ENCODE measurements around the gene MCM3AP.
"Not testable (repeated sequence)": the region's sequence is repeated elsewhere in the genome, so short reads cannot be mapped to it uniquely, and the experiment has no call there.

Gene MCM3AP

DNA sequence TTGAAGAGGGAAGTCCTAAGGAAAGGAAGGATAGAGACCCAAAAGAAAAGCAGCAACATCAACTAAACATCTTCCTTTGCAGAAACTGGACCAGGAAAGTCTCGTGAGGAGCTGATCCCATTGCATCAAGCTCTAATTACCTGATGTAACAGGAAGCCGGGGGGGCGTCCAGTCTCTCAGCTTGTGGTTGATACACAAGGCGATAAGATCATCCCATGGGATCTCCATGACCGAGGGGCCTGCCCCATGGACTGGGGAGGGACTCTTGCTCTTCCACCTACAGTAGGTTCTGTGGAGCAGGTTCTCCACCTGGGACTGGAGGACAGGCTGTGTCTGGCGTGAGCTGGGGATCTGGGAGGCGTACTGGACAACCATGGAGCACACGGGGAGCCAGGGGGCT lies 42.1 kb downstream of the MCM3AP start:
- TF ChIP-seq Cebpa-rat (IDR thresholded peaks at IDR 0.05) = no peak
- Histone ChIP-seq H3K9ac (peak overlapping the region in 3 of 11 experiments; percentile 3 to 34 (median 7); a peak in 3 of 22 replicates), H3K4me2 (peak overlapping the region in 7 of 11 experiments; percentile 13 to 47 (median 21); a peak in 6 of 22 replicates), H3K27me3 (no peaks in the 10 kb centered on the region), H3K4me3 (no peak overlapping the region), H3K27ac (peak overlapping the region in 1 of 11 experiments; percentile 10; a peak in 1 of 22 replicates), H3K36me3 (peaks cover 96 to 100% (median 99%) of the 10 kb centered on the region in 11 experiments), H3K4me1 (peaks cover 0 to 16% (median 9%) of the 10 kb centered on the region in 10 experiments; a peak in 14 of 20 replicates), H3K9me3 (replicated peaks in 1 of 11) (no peaks in the 10 kb centered on the region), H4K20me1 (peaks cover 10 to 68% (median 25%) of the 10 kb centered on the region in 11 experiments; a peak in 18 of 22 replicates)

GRCh38 chr21:46241577-46241976 lies 43.8 kb downstream of the MCM3AP start:
- H3K27me3 ChIP-seq; H3K4me3 ChIP-seq; H3K9me3 ChIP-seq (replicated peaks in 1 of 11); H3K4me2 ChIP-seq; H3K27ac ChIP-seq; H3K9ac ChIP-seq: not testable (repeated sequence)
- peaks cover 89 to 99% (median 92%) of the 10 kb centered on the region in 11 experiments for H3K36me3 ChIP-seq
- H4K20me1 ChIP-seq = peaks cover 2 to 64% (median 22%) of the 10 kb centered on the region in 11 experiments; a peak in 18 of 22 replicates
- peaks cover 0 to 16% (median 9%) of the 10 kb centered on the region in 10 experiments; a peak in 14 of 20 replicates for H3K4me1 ChIP-seq

DNA sequence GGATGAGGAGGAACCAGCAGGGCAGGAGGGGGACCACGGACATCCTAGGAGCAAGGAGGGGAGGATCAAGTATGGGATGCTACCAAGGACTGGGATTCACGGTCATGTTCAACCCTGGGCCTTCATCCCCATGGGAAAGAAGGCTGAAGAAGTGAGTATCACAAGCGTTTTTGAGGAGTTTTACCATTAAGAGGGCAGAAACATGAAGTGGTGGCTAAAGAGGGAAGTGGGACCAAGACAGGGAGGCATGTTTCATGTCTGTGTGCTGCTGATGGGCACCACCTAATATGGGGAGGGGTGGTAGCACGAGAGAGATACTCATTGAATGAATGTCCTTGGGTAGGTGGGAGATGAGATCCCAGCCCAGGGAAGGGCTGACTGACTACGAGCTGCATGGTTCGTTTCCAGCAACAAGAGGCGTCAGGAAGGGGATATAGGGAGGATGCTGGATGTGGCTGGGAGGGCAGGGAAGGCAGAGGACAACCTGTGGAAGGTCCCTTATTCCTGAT lies 45.5 kb downstream of the MCM3AP start:
- no peak overlapping the region for H3K4me3 ChIP-seq
- H3K27ac ChIP-seq = no peak overlapping the region
- no peak for TF ChIP-seq Cebpa-rat (IDR thresholded peaks at IDR 0.05)
- H3K4me2 ChIP-seq = no peak overlapping the region
- no peaks in the 10 kb centered on the region for H3K9me3 ChIP-seq (replicated peaks in 1 of 11)
- H3K9ac ChIP-seq = no peak overlapping the region
- H3K36me3 ChIP-seq = peaks cover 89 to 99% (median 92%) of the 10 kb centered on the region in 11 experiments
- H3K27me3 ChIP-seq = no peaks in the 10 kb centered on the region
- H4K20me1 ChIP-seq = peaks cover 0 to 58% (median 24%) of the 10 kb centered on the region in 11 experiments; a peak in 17 of 22 replicates
- peaks cover 0 to 16% (median 9%) of the 10 kb centered on the region in 10 experiments; a peak in 14 of 20 replicates for H3K4me1 ChIP-seq

DNA sequence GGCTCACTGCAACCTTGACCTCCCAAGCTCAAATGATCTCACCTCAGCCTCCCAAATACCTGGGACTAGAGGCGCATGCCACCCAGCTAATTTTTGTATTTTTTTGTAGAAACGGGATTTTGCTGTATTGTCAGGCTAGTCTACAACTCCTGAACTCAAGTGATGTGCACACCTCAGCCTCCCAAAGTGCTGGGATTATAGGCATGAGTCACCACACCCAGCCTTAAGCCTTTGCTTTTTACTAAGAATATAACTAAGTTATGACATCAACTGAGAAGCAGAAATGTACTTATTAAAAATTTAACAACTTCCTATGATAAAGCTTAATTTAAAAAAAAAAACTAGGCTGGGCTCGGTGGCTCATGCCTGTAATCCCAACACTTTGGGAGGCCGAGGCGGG lies 47.9 kb downstream of the MCM3AP start:
- no peak overlapping the region for H3K9ac ChIP-seq
- no peak overlapping the region for H3K27ac ChIP-seq
- H4K20me1 ChIP-seq = peaks cover 0 to 42% (median 16%) of the 10 kb centered on the region in 11 experiments; a peak in 13 of 22 replicates
- H3K4me1 ChIP-seq = no peaks in the 10 kb centered on the region
- TF ChIP-seq Cebpa-rat (IDR thresholded peaks at IDR 0.05) = no peak
- peaks cover 89 to 99% (median 92%) of the 10 kb centered on the region in 11 experiments for H3K36me3 ChIP-seq
- H3K4me3 ChIP-seq = no peak overlapping the region
- H3K27me3 ChIP-seq = no peaks in the 10 kb centered on the region
- H3K9me3 ChIP-seq (replicated peaks in 1 of 11) = no peaks in the 10 kb centered on the region; a peak in 1 of 22 replicates
- no peak overlapping the region for H3K4me2 ChIP-seq

GRCh38 chr21:46234436-46234950 lies 50.9 kb downstream of the MCM3AP start:
- H3K4me1 ChIP-seq = peaks cover 17 to 27% (median 19%) of the 10 kb centered on the region in 10 experiments
- no peak overlapping the region for H3K4me3 ChIP-seq
- no peak overlapping the region for H3K4me2 ChIP-seq
- H3K9me3 ChIP-seq (replicated peaks in 1 of 11) = peaks cover 0 to 6% (median 0%) of the 10 kb centered on the region in 11 experiments; a peak in 4 of 22 replicates
- H3K36me3 ChIP-seq = peaks cover 72 to 89% (median 80%) of the 10 kb centered on the region in 11 experiments
- H3K27ac ChIP-seq = no peak overlapping the region
- no peak overlapping the region for H3K9ac ChIP-seq
- no peaks in the 10 kb centered on the region for H3K27me3 ChIP-seq
- TF ChIP-seq Cebpa-rat (IDR thresholded peaks at IDR 0.05) = no peak
- peaks cover 0 to 25% (median 10%) of the 10 kb centered on the region in 11 experiments; a peak in 13 of 22 replicates for H4K20me1 ChIP-seq

DNA sequence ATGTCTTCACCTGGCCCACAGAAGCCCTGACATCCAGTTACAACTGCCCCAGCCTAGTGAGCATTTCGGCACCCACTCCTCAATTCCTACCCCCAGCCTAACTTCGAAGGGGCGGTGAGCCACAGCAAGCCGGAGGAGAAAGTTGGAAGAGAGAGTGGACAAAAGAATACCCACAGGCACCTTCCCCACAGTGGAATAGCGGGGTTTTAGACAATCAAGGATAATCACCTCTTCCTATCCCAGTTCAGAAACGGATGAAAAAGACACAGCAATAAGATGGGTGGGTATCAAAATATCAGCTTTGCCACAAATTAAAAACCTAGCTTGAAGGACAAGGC lies 55.5 kb downstream of the MCM3AP start:
- Histone ChIP-seq H4K20me1 (peaks cover 13 to 31% (median 21%) of the 10 kb centered on the region in 11 experiments; a peak in 18 of 22 replicates), H3K4me2 (peak overlapping the region; percentile 90 to 100 (median 96)), H3K4me3 (peak overlapping the region; percentile 67 to 82 (median 74)), H3K4me1 (peaks cover 42 to 53% (median 45%) of the 10 kb centered on the region in 10 experiments), H3K9me3 (replicated peaks in 1 of 11) (peaks cover 0 to 6% (median 0%) of the 10 kb centered on the region in 11 experiments; a peak in 4 of 22 replicates), H3K27me3 (no peaks in the 10 kb centered on the region), H3K27ac (peak overlapping the region in 10 of 11 experiments; percentile 56 to 83 (median 78); a peak in 19 of 22 replicates), H3K36me3 (peaks cover 29 to 48% (median 43%) of the 10 kb centered on the region in 11 experiments), H3K9ac (peak overlapping the region; percentile 77 to 91 (median 83))
- no peak for TF ChIP-seq Cebpa-rat (IDR thresholded peaks at IDR 0.05)

DNA sequence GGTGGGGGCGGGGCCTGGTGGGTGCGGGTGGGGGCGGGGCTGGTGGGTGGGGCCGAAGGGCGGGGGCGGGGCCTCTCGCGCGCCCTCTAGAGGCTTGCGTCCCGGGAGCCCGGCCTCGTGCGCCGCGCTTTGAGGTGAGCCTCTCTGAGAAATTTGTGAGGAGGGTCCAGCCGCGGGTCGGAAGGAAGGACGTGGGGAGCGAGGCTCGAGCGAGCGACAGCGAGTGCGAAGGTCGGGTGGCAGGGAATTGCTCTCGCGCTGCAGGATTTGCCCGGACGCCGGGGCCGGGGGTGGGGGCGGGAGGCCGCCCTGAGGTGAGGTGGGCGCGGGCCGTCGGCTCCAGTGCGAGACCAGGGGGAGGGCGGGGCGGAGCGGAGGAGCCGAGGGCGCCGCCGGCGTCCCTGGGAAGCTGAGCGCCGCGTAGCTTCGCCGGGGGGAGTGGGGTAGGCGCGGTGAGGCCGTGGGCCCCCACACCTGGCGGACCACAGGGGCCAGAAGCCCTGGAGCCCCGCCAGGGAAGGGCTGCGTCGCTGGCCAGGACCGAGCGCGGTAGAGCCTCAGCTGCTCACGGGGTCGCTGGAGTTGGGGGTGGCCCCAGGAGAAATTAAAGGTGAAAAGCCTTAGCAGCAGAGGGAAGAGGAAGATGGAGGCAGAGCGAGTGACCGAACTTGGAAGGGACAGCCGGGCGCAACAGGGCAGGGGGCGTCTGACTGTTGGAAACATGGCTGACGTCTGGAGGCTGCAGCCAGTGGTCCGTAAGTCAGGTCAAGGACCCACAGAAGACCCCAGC lies 56.1 kb downstream of the MCM3AP start:
- H3K27me3 ChIP-seq = no peaks in the 10 kb centered on the region
- H4K20me1 ChIP-seq = peaks cover 10 to 29% (median 21%) of the 10 kb centered on the region in 11 experiments; a peak in 17 of 22 replicates
- peaks cover 42 to 53% (median 45%) of the 10 kb centered on the region in 10 experiments for H3K4me1 ChIP-seq
- no peak for TF ChIP-seq Cebpa-rat (IDR thresholded peaks at IDR 0.05)
- peak overlapping the region in 10 of 11 experiments; percentile 56 to 83 (median 78); a peak in 21 of 22 replicates for H3K27ac ChIP-seq
- H3K9me3 ChIP-seq (replicated peaks in 1 of 11) = peaks cover 0 to 6% (median 0%) of the 10 kb centered on the region in 11 experiments; a peak in 4 of 22 replicates
- H3K36me3 ChIP-seq = peaks cover 24 to 42% (median 37%) of the 10 kb centered on the region in 11 experiments
- H3K4me3 ChIP-seq = peak overlapping the region; percentile 67 to 82 (median 74)
- peak overlapping the region; percentile 90 to 100 (median 96) for H3K4me2 ChIP-seq
- peak overlapping the region; percentile 77 to 91 (median 83) for H3K9ac ChIP-seq

DNA sequence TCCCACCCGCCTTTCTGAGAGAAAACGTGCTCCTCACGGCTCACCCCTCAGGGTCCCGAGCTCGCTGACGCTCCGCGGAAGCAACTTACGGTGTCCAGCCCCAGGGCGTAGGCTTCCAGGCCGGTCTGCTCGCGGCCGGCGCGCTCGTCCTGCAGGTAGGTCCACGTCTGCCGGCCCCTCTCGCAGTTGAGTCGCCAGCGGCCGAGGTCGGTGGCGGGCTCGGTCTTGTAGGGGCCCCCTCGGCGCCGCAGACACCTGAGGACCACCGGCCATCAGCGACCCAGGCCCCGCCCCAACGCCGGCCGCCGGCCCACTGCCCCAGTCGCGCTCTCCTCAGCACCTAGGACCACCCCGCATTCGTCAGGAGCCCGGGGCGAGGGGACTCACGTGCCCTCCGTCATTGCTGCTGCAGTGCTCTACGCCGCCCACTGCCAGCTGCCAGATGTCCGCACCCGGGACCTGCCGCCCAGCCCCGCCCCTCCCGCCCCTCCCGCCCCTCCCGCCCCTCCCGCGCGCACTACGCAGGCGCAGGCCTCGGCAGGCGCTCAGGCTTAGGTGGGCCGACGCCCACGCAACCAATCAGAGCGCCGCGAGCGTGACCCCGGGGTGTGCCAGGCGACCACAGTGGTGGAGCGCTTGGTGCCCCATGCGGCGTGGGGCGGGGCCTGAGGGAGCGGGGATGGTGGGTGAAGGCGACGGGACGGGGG lies 56.9 kb downstream of the MCM3AP start, which contains the start of gene LSS:
Gene LSS (minus strand): TSS at position 430 of the 707 bp plus-strand sequence. CDS start 29 bp downstream, at position 401.
- H3K9me3 ChIP-seq (replicated peaks in 1 of 11) = peaks cover 0 to 6% (median 0%) of the 10 kb centered on the region in 11 experiments; a peak in 4 of 22 replicates
- H3K27me3 ChIP-seq = no peaks in the 10 kb centered on the region
- TF ChIP-seq Cebpa-rat (IDR thresholded peaks at IDR 0.05) = no peak
- peak within 1 kb of the TSS; percentile 80 to 96 (median 88) for H3K9ac ChIP-seq
- peaks cover 19 to 34% (median 29%) of the 10 kb centered on the region in 11 experiments for H3K36me3 ChIP-seq
- H3K4me3 ChIP-seq = peak within 1 kb of the TSS; percentile 90 to 98 (median 94)
- peaks cover 42 to 53% (median 45%) of the 10 kb centered on the region in 10 experiments for H3K4me1 ChIP-seq
- peak within 1 kb of the TSS; percentile 78 to 92 (median 87) for H3K27ac ChIP-seq
- peak within 1 kb of the TSS; percentile 90 to 100 (median 97) for H3K4me2 ChIP-seq
- peaks cover 10 to 30% (median 21%) of the 10 kb centered on the region in 11 experiments; a peak in 17 of 22 replicates for H4K20me1 ChIP-seq
